ENCODE data around the gene RANBP17.

Gene RANBP17

DNA sequence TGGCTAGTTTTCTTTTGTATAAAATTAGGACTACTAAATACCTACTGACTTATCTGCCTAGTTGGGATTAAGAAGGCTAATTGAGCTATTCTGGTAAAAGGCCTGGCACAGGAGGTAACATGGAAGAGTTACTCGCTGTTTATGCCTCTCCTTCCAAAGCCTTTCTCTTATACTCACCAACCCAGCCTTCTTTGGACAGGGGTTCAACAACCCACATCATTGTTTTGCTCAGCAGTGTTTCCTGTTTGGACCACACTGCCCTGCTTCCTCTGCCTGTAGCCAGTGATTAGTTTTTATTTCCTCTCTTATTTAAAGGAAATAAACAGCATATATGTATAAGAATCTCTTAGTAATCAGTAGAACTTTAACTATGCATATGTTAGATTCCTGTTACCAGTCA is 362.1 kb downstream of the RANBP17 start:
- in situ Hi-C loops (cut with HindIII; ENCODE audit: low sequenced_read_pairs), result no loop called here

DNA sequence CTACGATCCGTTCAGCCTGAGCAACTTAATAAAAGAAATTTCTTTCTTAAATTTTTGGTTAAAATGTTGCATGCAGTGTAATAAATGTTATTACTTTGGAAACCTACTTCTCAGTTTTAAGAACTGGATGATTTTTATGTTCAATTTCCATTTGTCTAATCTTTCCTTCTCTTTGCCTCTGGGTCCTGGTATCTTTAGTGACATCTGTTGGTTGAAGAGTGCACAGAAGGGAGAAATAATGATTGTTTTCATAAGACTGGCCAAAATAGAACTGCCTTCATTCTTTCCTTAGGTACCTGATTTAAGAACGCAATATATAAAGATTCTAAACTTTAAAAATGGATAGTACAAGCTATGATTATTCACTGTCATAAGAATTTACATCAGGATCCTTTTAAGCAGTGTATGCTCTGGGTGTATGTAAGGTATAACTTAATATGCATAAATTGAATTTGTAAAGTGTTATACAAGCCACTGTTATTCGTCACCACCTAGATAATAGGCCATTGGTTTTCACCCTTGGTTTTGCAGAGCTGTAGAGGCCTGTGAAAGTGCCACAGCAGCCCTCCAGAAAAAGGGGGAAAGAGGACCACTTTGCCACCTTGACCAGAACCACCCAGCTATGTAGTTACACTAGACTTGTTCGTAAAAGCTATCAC is 364.4 kb downstream of the RANBP17 start:
- in situ Hi-C loops (cut with HindIII; ENCODE audit: low sequenced_read_pairs), result no loop called here

DNA sequence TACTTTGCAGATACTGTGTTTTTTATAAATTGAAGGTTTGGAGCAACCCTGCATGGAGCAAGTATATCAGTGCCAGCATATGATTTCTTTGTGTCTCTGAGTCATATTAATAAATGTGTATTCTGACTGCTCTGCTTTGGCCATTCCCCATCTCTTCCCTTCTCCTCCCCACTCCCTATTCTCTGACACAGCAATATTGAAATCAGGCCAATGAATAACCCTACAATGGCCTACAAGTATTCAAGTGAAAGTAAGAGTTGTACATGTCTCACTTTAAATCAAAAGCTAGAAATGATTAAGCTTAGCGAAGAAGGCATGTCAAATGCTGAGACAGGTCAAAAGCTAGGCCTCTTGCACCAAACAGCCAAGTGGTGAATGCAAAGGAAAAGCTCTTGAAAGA is 365.0 kb downstream of the RANBP17 start:
- in situ Hi-C loops (cut with HindIII; ENCODE audit: low sequenced_read_pairs), result no loop called here

DNA sequence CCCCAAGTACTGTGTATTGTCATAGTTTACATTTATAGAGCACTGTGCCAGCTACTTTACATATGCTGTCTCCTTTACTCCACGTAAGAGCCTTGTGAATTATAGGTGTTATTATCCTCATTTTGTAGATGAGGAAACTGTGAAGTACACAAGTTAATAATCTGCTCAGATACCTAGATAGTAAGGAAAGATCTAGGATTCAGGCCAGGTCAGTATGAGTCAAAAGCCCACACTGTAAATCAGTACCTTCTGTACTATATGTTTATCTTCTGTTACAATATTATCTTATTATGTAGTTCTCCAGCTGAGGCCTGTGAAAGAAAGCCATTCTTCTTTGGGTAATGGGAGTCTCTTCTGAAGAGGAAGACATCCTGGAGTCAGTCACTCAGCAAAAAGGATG is 374.8 kb downstream of the RANBP17 start:
- in situ Hi-C loops (cut with HindIII; ENCODE audit: low sequenced_read_pairs), result no loop called here

DNA sequence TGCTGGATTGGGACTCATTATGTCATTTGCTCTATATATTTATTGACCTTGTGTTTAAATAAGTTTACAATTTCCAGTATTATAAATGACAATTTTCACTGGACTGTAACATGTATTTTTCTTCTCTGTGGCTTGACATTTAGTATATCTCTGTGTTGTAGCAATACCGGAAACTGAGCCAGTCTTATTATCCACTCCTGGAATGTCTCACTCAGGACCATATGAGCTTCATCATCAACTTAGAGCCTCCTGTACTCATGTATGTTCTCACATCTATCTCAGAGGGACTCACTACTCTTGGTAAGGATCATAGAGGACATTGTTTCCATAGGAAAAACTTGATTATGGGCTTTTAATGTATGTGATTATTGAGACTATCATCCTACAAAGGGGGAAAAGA is 380.7 kb downstream of the RANBP17 start:
- in situ Hi-C loops (cut with HindIII; ENCODE audit: low sequenced_read_pairs), result no loop called here

DNA sequence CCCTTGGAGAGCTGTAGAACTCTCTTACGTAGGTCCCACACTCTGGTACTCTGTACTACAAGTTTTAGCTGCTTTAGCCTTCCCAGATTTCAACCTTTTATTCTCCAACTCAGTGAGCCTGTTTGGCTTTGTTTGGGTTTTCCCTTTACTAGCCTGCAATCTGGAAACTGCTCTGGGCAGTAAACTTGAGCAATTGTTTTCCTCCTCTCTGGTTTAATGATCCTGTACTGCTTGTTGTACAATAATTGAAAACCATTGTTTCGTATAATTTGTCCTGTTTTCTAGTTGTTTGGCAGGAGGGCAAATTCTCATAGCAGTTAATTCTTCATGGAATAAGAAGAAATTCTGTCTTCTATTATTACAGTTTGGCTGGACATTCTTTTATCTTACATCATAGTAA is 384.4 kb downstream of the RANBP17 start:
- in situ Hi-C loops (cut with HindIII; ENCODE audit: low sequenced_read_pairs), result loop anchor here (5.0 kb wide), 1 partner anchor 91 kb away; no protein-coding TSS in a partner anchor

DNA sequence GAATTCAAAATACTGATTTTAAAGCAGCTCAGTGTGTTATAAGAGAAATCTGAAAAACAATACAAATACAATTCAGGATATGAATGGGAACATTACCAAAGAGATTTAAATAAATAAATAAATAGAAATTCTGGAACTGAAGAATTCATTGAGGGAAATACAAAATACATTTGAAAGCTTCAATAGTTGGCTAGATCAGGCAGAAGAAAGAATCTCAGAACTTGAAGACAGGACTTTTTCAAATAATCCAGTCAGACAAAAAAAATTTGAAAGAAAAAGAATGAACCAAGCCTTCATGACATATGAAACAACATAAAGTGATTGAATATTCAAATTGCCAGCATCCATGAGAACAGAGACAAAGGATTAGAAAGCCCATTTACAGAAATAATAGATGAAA is 387.6 kb downstream of the RANBP17 start:
- in situ Hi-C loops (cut with HindIII; ENCODE audit: low sequenced_read_pairs), result loop anchor here (5.0 kb wide), 1 partner anchor 88 kb away; no protein-coding TSS in a partner anchor

DNA sequence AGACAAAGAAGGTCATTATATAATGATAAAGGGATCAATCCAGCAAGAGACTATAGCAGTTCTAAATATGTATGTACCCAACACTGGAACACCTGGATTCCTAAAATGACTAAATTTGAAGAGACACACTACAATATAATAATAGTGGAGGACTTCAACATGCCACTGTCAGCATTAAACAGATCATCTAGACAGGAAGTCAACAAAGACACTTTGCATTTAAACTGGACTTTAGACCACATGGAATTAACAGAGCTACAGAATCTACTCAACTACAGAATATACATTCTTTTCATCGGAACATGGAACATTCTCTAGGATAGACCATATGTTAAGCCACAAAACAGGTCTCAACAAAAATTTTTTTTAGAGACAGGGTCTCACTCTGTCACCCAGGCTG is 388.9 kb downstream of the RANBP17 start:
- in situ Hi-C loops (cut with HindIII; ENCODE audit: low sequenced_read_pairs), result no loop called here

DNA sequence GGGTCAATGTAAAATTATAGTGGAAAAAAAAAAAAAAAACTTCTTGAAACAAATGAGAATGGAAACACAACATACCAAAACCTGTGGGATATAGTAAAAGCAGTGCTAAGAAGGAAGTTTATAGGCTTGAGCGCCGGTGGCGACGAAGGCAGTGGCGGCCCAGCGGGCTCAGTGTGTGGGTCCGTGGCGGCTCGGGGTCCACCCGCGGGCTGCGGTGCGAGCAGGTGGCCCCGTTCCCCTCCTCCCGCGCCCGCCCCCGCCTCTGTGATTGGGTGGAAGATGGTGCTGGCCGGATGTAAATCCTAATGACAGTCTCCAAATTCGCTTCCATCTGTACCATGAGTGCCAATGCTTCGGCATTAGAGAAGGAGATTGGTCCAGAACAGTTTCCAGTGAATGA is 389.7 kb downstream of the RANBP17 start:
- in situ Hi-C loops (cut with HindIII; ENCODE audit: low sequenced_read_pairs), result no loop called here

DNA sequence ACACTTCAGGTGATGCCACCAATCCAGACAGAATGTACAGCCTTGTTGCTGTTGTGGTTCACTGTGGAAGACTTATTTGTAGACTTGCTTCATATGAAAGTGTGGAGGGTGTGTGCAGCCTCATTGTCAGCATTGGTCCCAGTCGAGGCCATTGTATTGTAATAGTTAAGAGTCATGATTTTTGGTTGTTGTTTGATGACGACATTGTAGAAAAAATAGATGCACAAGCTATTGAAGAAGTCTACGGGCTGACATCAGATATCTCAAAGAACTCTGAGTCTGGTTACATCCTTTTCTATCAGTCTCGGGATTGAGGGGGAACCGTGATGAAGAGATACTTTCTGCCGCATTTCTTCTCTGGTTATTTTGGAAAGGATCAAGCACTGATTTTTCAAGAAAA is 390.9 kb downstream of the RANBP17 start:
- in situ Hi-C loops (cut with HindIII; ENCODE audit: low sequenced_read_pairs), result no loop called here

DNA sequence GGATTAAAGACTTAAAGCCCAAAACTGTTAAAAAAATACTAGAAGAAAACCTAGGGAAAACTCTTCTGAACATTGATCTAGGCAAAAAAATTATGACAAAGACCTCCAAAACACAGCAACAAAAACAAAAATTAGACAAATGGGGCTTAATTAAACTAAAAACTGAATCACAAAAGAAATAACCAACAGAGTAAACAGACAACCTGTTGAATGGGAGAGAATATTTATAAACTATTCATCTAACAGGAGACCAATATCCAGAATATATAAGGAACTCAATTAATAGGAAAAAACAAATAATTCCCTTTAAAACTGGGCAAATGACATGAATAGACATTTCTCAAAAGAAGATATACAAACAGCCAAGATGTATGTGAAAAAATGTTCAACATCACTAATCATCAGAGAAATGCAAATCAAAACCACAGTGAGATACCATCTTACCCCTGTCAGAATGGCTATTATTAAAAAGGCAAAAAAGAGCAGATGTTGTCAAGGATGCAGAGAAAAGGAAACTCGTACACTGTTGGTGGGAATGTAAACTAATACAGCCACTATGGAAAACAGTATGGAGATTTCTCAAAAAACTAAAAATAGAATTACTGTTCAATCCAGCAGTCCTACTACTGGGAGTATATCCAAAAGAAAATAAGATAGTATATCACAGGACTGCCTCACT is 397.1 kb downstream of the RANBP17 start:
- in situ Hi-C loops (cut with HindIII; ENCODE audit: low sequenced_read_pairs), result no loop called here

DNA sequence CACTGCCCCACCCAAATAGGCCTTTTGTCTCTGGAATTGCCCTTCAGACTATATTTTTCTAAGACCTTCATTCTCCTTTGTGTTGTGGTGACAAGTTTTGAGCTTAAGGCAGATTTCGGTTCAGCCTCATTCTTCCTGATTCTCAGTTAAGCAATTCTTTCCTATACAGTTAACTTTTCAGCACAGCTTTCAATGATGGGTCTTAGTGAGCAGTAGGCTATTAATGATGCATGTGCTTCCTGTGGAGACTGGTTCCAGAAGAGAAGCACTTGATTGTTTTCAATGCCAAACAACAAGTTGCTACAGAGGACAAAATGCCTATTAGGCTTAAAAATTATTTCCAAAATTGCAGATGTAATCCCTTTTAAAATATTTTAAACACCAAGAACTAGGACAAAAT is 399.5 kb downstream of the RANBP17 start:
- in situ Hi-C loops (cut with HindIII; ENCODE audit: low sequenced_read_pairs), result no loop called here

DNA sequence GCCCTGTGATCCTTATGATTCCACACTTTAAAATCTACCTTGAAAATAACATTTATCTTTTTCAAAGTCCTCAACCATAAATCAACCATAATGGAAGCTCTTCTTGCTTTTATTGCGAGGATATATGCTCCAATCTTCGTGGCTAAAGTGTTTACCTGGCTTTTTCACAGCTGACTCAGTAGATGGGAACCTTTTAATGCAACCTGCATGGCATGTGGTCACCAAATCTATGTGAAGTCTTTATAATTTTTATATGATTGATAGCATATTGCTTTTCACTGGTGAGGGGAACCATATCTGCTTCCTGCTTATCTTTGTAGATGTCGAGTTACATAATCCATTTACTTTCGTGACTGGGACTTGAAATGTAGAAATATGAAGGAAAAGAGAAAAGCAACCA is 400.1 kb downstream of the RANBP17 start:
- in situ Hi-C loops (cut with HindIII; ENCODE audit: low sequenced_read_pairs), result no loop called here

DNA sequence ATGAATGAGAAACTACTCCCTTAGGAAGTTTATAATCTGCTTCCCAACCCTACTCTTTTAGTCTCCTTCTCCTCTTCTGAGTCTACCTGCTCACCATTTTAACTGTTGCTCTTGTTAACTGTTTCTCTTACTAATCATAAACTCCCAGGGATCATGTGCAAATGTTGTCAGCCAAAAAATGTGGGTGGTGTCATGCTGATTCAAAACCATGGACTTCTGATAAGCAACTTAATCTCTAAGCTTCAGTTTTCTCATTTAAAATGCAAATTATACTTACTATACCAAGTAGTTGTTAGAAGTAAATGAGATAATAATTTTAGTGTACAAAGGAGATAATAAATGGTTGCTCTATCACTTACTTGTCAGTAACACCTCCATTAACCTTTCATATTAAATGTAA is 401.4 kb downstream of the RANBP17 start:
- in situ Hi-C loops (cut with HindIII; ENCODE audit: low sequenced_read_pairs), result no loop called here

DNA sequence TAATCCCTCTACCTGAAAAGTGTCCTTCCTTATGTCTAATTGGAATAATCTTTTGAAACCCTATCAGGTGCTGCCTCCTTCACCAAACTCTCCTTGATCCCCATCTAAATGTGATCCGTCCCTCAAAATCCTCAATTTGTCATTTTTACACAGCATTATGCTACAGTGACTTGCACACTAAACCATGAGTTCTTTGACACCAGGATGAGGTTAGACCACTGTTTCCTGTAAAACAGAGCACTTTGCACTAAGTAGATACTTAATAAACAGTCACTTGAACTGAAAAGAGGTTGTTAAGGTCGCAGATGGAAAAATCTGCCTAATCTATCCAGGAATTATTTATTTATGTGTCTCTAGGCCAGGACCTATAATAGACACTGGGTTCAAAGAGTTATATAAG is 403.0 kb downstream of the RANBP17 start:
- in situ Hi-C loops (cut with HindIII; ENCODE audit: low sequenced_read_pairs), result no loop called here

DNA sequence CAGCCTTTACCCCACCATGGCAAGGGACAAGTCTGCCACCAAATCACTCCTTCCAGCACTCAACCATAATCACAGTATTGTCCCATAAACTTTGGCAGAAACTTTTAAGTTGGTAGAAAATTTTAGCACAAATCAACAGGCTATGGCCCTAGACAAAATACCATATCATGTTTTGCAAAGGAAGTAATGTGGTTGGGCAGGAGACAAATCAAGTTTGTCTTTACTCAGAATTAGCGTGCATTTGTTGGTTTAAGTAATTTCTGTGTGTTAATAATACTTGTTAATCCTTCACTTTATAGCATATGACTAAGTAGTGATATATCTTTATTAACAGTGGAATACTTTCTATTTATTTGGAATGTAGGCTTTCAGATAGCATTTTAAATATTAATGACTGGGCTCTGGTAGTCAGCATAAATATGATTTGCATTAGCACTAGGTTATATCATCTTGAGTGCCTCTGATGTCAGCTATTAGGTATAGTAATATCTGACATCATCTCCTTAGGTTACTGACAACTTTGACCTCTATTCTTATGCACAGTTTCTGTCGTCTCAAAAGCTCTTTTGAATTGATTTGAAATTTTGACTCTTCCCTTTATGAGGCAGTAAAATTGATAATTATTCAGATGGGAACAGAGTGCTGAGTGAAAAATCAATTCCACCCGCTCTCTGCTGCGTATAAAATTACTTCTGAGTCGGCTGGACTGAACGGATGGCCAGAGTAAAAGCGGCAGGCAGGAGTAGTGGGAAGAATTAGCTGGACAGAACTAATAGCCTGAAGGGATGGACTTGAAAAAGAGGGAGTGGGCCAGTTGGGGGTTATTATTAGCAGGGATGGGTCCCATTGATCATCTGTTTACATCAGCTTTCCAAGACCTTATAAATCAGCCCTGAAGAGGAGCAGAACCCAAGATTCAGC is 407.1 kb downstream of the RANBP17 start:
- in situ Hi-C loops (cut with HindIII; ENCODE audit: low sequenced_read_pairs), result no loop called here

DNA sequence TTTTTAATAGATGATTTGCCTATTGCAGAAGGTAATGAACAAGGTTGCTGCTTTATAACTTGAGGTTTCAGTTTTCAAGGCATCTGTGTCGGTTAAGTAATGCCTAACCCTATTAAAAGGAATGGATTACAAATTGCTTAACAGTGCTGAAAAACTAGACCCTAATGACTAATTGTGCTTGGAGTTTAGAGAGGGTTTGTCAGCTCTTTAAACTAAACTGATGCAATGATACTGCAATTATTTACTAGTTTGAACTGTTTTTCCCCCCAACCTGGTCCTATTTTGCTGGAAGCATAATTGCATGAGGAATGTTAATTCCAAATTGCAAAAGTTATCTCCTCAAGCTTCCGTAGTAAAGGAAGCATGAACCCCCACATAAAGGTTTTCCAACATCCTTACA is 407.9 kb downstream of the RANBP17 start:
- in situ Hi-C loops (cut with HindIII; ENCODE audit: low sequenced_read_pairs), result loop anchor here (5.0 kb wide), 1 partner anchor 102 kb away; no protein-coding TSS in a partner anchor

DNA sequence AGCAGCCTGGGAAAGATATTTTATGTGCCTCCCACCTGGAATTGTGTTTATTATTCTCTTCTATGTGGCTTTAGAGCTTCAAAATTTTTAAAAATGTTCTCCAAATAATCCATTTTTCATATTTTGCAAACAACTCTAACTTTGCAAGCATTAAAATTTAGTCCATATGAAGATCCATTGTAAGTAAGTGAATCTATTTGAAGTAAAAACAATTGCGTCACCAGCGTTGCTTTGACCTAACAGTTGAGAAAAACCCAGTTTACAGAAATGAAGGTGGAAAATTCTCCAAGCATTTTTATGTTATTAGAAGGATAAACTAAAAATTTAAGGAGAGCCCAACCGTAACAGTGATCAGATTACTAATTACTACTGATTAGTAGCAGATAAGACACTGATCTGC is 408.3 kb downstream of the RANBP17 start:
- in situ Hi-C loops (cut with HindIII; ENCODE audit: low sequenced_read_pairs), result loop anchor here (5.0 kb wide), 1 partner anchor 103 kb away; no protein-coding TSS in a partner anchor

DNA sequence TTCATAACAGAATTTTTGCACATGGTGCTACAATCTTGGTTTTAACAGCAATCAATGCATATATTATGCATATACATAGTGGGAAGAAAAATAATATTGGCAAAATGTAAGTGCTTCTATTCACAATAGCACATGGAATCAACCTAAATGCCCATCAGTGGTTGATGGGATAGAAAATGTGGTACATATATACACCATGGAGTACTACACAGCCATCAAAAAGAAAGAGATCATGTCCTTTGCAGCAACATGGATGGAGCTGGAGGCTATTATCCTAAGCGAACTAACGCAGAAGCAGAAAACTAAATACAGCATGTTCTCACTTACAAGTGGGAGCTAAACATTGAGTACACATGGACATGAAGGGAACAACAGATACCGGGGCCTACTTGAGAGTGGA is 410.0 kb downstream of the RANBP17 start:
- in situ Hi-C loops (cut with HindIII; ENCODE audit: low sequenced_read_pairs), result loop anchor here (5.0 kb wide), 1 partner anchor 104 kb away; no protein-coding TSS in a partner anchor

DNA sequence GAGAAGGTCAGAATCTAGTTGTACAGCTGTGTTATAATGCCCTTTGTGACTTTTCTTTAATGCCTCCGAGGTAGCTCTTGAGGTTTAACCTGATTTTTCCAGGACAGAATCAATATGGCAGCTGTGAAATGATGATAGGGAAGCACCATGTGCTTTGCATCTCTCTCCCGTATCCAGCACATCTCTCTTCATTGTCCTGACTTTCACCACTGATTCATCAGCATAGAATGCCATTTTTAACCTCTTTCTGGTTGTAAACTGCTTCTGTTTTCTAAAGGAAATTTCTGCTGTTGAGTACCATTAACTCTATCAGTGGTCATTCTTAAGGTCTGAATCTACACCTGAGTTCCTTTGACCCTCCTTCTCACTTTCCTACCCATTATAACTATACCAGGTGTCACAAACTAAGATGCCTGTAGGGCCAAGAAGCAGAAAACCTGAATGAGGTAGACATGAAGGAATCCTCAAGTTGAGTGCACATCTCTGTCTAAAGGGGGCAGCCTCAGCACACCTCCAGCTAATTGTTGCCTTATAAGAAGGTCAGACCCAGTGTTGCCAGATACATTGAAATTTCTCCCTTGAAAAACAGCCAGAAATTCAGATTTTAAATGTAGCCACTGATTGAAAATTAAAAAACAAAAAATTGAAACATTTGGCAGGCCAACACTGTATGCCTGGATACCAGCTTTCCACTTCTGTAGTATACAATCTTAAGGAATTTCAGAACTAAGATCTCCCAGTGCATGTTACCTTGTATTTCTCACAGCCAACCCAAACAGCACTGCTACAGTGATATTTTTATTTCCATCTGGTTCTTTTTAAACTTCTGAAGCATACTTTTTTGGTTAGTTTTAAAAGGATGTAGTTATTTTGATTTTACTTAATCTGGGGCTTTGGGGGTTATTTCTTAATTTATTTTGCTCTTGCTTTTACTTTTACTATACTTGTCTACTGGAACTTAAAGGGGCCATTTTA is 411.5 kb downstream of the RANBP17 start:
- in situ Hi-C loops (cut with HindIII; ENCODE audit: low sequenced_read_pairs), result loop anchor here (5.0 kb wide), 1 partner anchor 106 kb away; no protein-coding TSS in a partner anchor
